GM11168 (cell line): ENCODE results near the gene CSN2.

Source experiments
- in situ Hi-C: fragments of 300-500 bp; cut with MboI; formaldehyde crosslinking; loops from one replicate; pipeline ENCODE4 v1.12.0; 2022; ENCODE audit warnings: low sequenced_read_pairs; ENCODE audit not compliant: unreplicated experiment

CSN2 gene

DNA sequence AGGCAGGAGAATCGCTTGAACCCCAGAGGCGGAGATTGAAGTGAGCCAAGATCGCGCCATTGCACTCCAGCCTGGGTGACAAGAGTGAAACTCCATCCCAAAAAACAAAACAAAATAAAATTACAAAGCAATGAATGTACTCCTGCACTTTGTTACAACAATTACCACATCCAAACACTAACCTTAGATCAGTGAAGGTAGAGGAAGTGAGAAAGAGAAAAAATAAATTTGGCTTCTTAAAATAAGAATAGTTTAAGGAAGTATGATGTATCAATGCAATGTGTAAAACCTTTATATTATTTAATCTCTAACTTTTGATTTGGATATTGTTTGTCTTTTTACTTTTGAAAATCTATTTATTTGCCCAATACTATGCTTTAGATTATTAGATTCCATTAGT, 56.3 kb downstream of the CSN2 start:
- in situ Hi-C loops, result no loop called here

DNA sequence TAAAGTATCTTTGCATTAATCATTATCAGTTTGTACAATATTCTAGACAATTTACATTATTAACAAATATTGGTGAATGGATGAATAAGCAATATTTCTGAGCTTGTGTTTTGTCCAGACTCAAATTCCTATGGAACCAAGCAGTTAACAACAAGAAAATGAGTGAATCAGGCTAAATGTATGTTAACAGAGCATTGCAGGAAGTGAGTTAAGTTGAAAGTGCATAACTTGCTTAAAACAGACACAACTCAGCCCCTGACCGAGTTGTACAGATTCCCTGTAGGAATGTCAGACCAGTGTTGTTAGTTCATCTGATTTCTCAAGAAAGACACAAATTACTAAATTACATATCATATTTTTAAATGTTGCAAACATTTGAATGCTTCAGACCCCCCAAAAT, 58.4 kb downstream of the CSN2 start:
- in situ Hi-C loops, result no loop called here
